ENCODE measurements around the gene INSL3.

The INSL3 gene

GRCh38 chr19:17829855-17830566 is 8.7 kb upstream of the INSL3 start:
- H3K27ac ChIP-seq, result peak overlapping the region in 1 of 2 donors; percentile 6
- no peak for TF ChIP-seq CTCF (IDR thresholded peaks at IDR 0.05)
- peak overlapping the region; percentile 36 for H3K4me3 ChIP-seq
- no peak for DNase-seq (ENCODE audit: low spot score)

GRCh38 chr19:17826508-17827056 is 5.3 kb upstream of the INSL3 start:
- no peak overlapping the region for H3K4me3 ChIP-seq
- TF ChIP-seq CTCF (IDR thresholded peaks at IDR 0.05), result no peak
- H3K27ac ChIP-seq, result no peak overlapping the region
- DNase-seq (ENCODE audit: low spot score), result no peak

GRCh38 chr19:17824339-17824738 is 3.0 kb upstream of the INSL3 start:
- DNase-seq (ENCODE audit: low spot score), result no peak
- TF ChIP-seq CTCF (IDR thresholded peaks at IDR 0.05), result no peak

GRCh38 chr19:17817668-17818363 is 3.5 kb downstream of the INSL3 start:
- no peak for TF ChIP-seq CTCF (IDR thresholded peaks at IDR 0.05)
- no peak overlapping the region for H3K27ac ChIP-seq
- DNase-seq (ENCODE audit: low spot score), result no peak
- H3K4me3 ChIP-seq, result no peak overlapping the region

More at GRCh38 chr19:17824339-17824738, 3.0 kb upstream of the INSL3 start:
- H3K4me3 ChIP-seq, result no peak overlapping the region
- H3K27ac ChIP-seq, result no peak overlapping the region

GRCh38 chr19:17812099-17812498 is 9.2 kb downstream of the INSL3 start:
- no peak for TF ChIP-seq CTCF (IDR thresholded peaks at IDR 0.05)
- Histone ChIP-seq H3K27ac (no peak overlapping the region), H3K4me3 (no peak overlapping the region)
- DNase-seq (ENCODE audit: low spot score), result no peak

GRCh38 chr19:17811681-17812080 is 9.6 kb downstream of the INSL3 start:
- Histone ChIP-seq H3K4me3 (no peak overlapping the region), H3K27ac (no peak overlapping the region)
- DNase-seq (ENCODE audit: low spot score), result no peak
- TF ChIP-seq CTCF (IDR thresholded peaks at IDR 0.05), result no peak

Data from coronary artery (tissue), 2 donors.